ENCODE results near the gene PTP4A1.

PTP4A1 gene

DNA sequence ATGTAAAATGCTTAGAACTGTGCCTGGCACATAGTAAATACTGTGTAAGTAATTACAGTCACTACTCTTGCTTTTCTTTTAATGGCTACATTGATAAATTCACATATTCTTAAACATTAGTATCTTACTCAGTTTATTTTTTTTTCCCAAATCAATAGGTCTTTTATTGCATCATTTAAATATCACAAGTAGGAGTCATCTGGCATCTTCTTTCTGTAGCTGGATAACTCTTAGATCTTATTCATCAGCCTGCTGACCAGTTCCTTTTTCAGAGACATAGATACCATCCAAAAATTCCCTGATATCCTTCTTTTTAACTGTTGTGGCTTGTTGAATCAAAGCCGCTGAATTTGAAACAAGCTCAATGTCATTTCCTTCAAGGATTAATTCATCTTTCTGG, 43.3 kb downstream of the PTP4A1 start:
- TF ChIP-seq ZBTB7A (IDR thresholded peaks at IDR 0.05; ENCODE audit: low read depth): no peak
